ENCODE data around the gene EFNB1. TPM values are rescaled to one million over a fixed set of nuclear protein-coding genes. Genes with fewer than 3 reads are reported as not detected.

The EFNB1 gene
- total RNA-seq, 1 donor from 2014 or later: 23.3 TPM

DNA sequence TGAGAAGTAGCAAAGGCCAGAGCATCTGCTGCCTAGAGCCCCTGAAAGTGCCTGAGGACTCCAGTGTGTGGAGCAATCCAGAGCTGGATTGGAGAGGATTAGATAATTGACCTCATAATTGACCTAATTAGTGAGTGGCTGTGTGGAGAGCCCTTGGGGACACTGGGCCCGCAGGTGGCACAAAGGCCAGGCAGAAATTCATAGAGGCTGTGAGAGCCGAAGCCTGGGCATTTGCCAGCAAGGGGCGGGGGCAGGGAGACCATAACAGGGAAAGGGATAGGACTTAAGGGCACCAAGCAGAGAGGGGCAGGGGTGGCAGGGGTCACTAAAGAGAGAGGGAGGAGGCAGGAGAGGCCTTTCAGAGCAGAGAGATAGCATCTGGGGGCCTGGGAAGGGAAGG is 45.3 kb downstream of the EFNB1 start:
- H3K27ac Mint-ChIP-seq (ENCODE audit: unreplicated experiment): no peak overlapping the region
- no peaks in the 10 kb centered on the region for H4K20me1 ChIP-seq (ENCODE audit: insufficient read depth, low read length)
- H3K4me3 Mint-ChIP-seq (ENCODE audit: unreplicated experiment): no peak overlapping the region
- no peak overlapping the region for H3K4me3 ChIP-seq (ENCODE audit: insufficient read depth, low read depth, low read length)
- H3K4me1 Mint-ChIP-seq (ENCODE audit: low read depth, unreplicated experiment): peaks cover 2% of the 10 kb centered on the region
- H3K27me3 Mint-ChIP-seq (ENCODE audit: low read depth, unreplicated experiment): peaks cover 37% of the 10 kb centered on the region
- TF ChIP-seq CTCF (IDR thresholded peaks at IDR 0.05; ENCODE audit: insufficient read depth, low read depth, low read length) (no peak), EZH2 (IDR thresholded peaks at IDR 0.05; ENCODE audit: insufficient read depth, low read length) (no peak)
- H3K27me3 ChIP-seq (ENCODE audit: insufficient read depth, low read length): no peaks in the 10 kb centered on the region
- DNase-seq (ENCODE audit: low read depth) (no peak), FAIRE-seq (no peak)
- no peaks in the 10 kb centered on the region for H3K4me1 ChIP-seq (ENCODE audit: insufficient read depth, low read length)
- H3K36me3 ChIP-seq (ENCODE audit: insufficient read depth, low read length): no peaks in the 10 kb centered on the region
- no peaks in the 10 kb centered on the region for H3K9me3 Mint-ChIP-seq (ENCODE audit: unreplicated experiment)
- H3K27ac ChIP-seq (ENCODE audit: low read depth, low read length): no peak overlapping the region
- H3K36me3 Mint-ChIP-seq (ENCODE audit: low read depth, unreplicated experiment): no peaks in the 10 kb centered on the region
- no peaks in the 10 kb centered on the region for H3K79me2 ChIP-seq (ENCODE audit: insufficient read depth, low read length)
- H3K4me2 ChIP-seq (ENCODE audit: low read length): no peak overlapping the region
- no peaks in the 10 kb centered on the region for H3K9me3 ChIP-seq (ENCODE audit: insufficient read depth, low read depth, low read length)
- no peak overlapping the region for H2AFZ ChIP-seq (ENCODE audit: low read depth, low read length)
- no peak overlapping the region for H3K9ac ChIP-seq (ENCODE audit: low read length)

GRCh38 chrX:68876731-68877130 is 47.9 kb downstream of the EFNB1 start:
- Histone ChIP-seq H3K79me2 (ENCODE audit: insufficient read depth, low read length) (no peaks in the 10 kb centered on the region), H3K27me3 (ENCODE audit: insufficient read depth, low read length) (no peaks in the 10 kb centered on the region), H3K27ac (ENCODE audit: low read depth, low read length) (no peak overlapping the region), H2AFZ (ENCODE audit: low read depth, low read length) (no peak overlapping the region), H3K4me2 (ENCODE audit: low read length) (no peak overlapping the region), H4K20me1 (ENCODE audit: insufficient read depth, low read length) (no peaks in the 10 kb centered on the region), H3K4me3 (ENCODE audit: insufficient read depth, low read depth, low read length) (no peak overlapping the region), H3K9ac (ENCODE audit: low read length) (no peak overlapping the region), H3K36me3 (ENCODE audit: insufficient read depth, low read length) (no peaks in the 10 kb centered on the region), H3K9me3 (ENCODE audit: insufficient read depth, low read depth, low read length) (no peaks in the 10 kb centered on the region), H3K4me1 (ENCODE audit: insufficient read depth, low read length) (no peaks in the 10 kb centered on the region)
- H3K36me3 Mint-ChIP-seq (ENCODE audit: low read depth, unreplicated experiment): no peaks in the 10 kb centered on the region
- TF ChIP-seq EZH2 (IDR thresholded peaks at IDR 0.05; ENCODE audit: insufficient read depth, low read length) (no peak), CTCF (IDR thresholded peaks at IDR 0.05; ENCODE audit: insufficient read depth, low read depth, low read length) (no peak)
- FAIRE-seq: no peak
- H3K27ac Mint-ChIP-seq (ENCODE audit: unreplicated experiment): no peak overlapping the region
- DNase-seq (ENCODE audit: low read depth): no peak
- peaks cover 44% of the 10 kb centered on the region for H3K27me3 Mint-ChIP-seq (ENCODE audit: low read depth, unreplicated experiment)
- H3K4me1 Mint-ChIP-seq (ENCODE audit: low read depth, unreplicated experiment): peaks cover 2% of the 10 kb centered on the region
- no peak overlapping the region for H3K4me3 Mint-ChIP-seq (ENCODE audit: unreplicated experiment)
- H3K9me3 Mint-ChIP-seq (ENCODE audit: unreplicated experiment): no peaks in the 10 kb centered on the region

DNA sequence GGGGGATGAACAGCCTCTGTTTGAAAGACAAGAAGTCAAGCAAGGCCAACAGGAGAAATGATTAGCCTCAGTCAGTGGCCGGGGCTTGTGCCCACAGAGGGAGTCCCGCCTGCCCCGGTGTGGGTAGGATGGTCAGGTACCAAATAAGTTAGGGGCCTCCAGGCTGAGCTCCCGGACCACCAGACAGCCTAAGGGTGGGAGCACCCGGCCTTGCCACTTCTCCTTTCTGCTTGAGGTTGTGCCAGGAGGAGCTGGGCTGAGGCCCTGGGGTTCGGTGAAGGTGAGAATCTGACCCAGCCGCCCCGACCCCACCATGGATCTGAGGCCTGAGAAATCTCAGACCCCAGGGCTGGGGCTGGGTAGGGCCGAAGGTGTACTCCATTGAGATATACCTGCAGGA is 48.8 kb downstream of the EFNB1 start:
- Histone ChIP-seq H3K79me2 (ENCODE audit: insufficient read depth, low read length) (no peaks in the 10 kb centered on the region), H3K4me3 (ENCODE audit: insufficient read depth, low read depth, low read length) (no peak overlapping the region), H4K20me1 (ENCODE audit: insufficient read depth, low read length) (no peaks in the 10 kb centered on the region), H3K4me2 (ENCODE audit: low read length) (no peak overlapping the region), H3K9ac (ENCODE audit: low read length) (no peak overlapping the region), H3K36me3 (ENCODE audit: insufficient read depth, low read length) (no peaks in the 10 kb centered on the region), H3K27ac (ENCODE audit: low read depth, low read length) (no peak overlapping the region), H2AFZ (ENCODE audit: low read depth, low read length) (no peak overlapping the region), H3K9me3 (ENCODE audit: insufficient read depth, low read depth, low read length) (no peaks in the 10 kb centered on the region), H3K27me3 (ENCODE audit: insufficient read depth, low read length) (no peaks in the 10 kb centered on the region), H3K4me1 (ENCODE audit: insufficient read depth, low read length) (no peaks in the 10 kb centered on the region)
- TF ChIP-seq CTCF (IDR thresholded peaks at IDR 0.05; ENCODE audit: insufficient read depth, low read depth, low read length): no peak
- no peak for TF ChIP-seq EZH2 (IDR thresholded peaks at IDR 0.05; ENCODE audit: insufficient read depth, low read length)
- no peak for DNase-seq (ENCODE audit: low read depth)
- FAIRE-seq: no peak
- Mint-ChIP-seq H3K9me3 (ENCODE audit: unreplicated experiment) (no peaks in the 10 kb centered on the region), H3K4me1 (ENCODE audit: low read depth, unreplicated experiment) (no peaks in the 10 kb centered on the region), H3K4me3 (ENCODE audit: unreplicated experiment) (no peak overlapping the region), H3K36me3 (ENCODE audit: low read depth, unreplicated experiment) (no peaks in the 10 kb centered on the region), H3K27ac (ENCODE audit: unreplicated experiment) (no peak overlapping the region), H3K27me3 (ENCODE audit: low read depth, unreplicated experiment) (peaks cover 49% of the 10 kb centered on the region)

All from astrocyte (in vitro differentiated cells and primary cell).